AG09309 (cell line): ENCODE measurements around the gene TRAF1.

ENCODE experiments used
- DNase-seq: peaks from one replicate; pipeline ENCODE4 v3.0.0-alpha.2; 2010; ENCODE audit warnings: low read depth
- H3K4me3 ChIP-seq: 2 replicates; pipeline ENCODE4 v1.5.1; 2011; ENCODE audit warnings: mild to moderate bottlenecking, low read depth, low read length, moderate library complexity; ENCODE audit not compliant: control insufficient read depth
- CTCF ChIP-seq: IDR thresholded peaks from 2 replicates; pipeline ENCODE4 v1.5.1; 2011; ENCODE audit warnings: mild to moderate bottlenecking, low read depth, low read length, inconsistent platforms; ENCODE audit not compliant: insufficient read depth, control insufficient read depth; ENCODE audit errors: missing control alignments

TRAF1 gene

GRCh38 chr9:120910643-120911042, 16.0 kb downstream of the TRAF1 start:
- DNase-seq = no peak
- no peak overlapping the region for H3K4me3 ChIP-seq
- TF ChIP-seq CTCF = no peak

GRCh38 chr9:120909904-120910303, 16.7 kb downstream of the TRAF1 start:
- DNase-seq = no peak
- no peak for TF ChIP-seq CTCF
- no peak overlapping the region for H3K4me3 ChIP-seq

GRCh38 chr9:120905315-120906164, 21.1 kb downstream of the TRAF1 start:
- DNase-seq = no peak
- H3K4me3 ChIP-seq = no peak overlapping the region
- TF ChIP-seq CTCF = no peak

GRCh38 chr9:120904978-120905301, 21.7 kb downstream of the TRAF1 start:
- no peak for TF ChIP-seq CTCF
- no peak overlapping the region for H3K4me3 ChIP-seq
- DNase-seq = no peak

GRCh38 chr9:120904061-120904977, 22.3 kb downstream of the TRAF1 start:
- no peak for DNase-seq
- H3K4me3 ChIP-seq = no peak overlapping the region
- no peak for TF ChIP-seq CTCF

- no peak for TF ChIP-seq CTCF
- no peak overlapping the region for H3K4me3 ChIP-seq
These were observed 23.7 kb downstream of the TRAF1 start for GRCh38 chr9:120902569-120903535.

More at GRCh38 chr9:120902569-120903535, 23.7 kb downstream of the TRAF1 start:
- DNase-seq = no peak
